WTC11 (cell line): Measurements from ENCODE around the gene TSC22D4.

Experiments used
- RELA ChIP-seq: sonication (generic); formaldehyde crosslinking; IDR thresholded peaks from 2 replicates; pipeline ENCODE4 v1.8.1; 2022; ENCODE audit warnings: missing genetic modification reagents, mild to moderate bottlenecking, borderline replicate concordance
- ZNF232 ChIP-seq: sonication (generic); formaldehyde crosslinking; IDR thresholded peaks from 2 replicates; pipeline ENCODE4 v1.8.0; 2022; ENCODE audit warnings: mild to moderate bottlenecking, missing genetic modification reagents
- TF ChIP-seq, protein P1 (sequence below): fragments of 200-600 bp; IDR thresholded peaks from 2 replicates; pipeline ENCODE4 v1.8.0; 2022; ENCODE audit warnings: antibody characterized with exemption
- TF ChIP-seq, protein P2 (sequence below): sonication (generic); formaldehyde crosslinking; conservative IDR thresholded peaks from 2 replicates; pipeline ENCODE4 v1.8.1; 2022; ENCODE audit warnings: mild to moderate bottlenecking, missing genetic modification reagents
- TF ChIP-seq, protein P3 (sequence below): sonication (generic); formaldehyde crosslinking; IDR thresholded peaks from 2 replicates; pipeline ENCODE4 v1.8.1; 2023; ENCODE audit warnings: mild to moderate bottlenecking, moderate library complexity, missing genetic modification reagents

GRCh38 chr7:100472854-100473499 is 6.0 kb downstream of the TSC22D4 start:
- TF ChIP-seq, protein P1, sequence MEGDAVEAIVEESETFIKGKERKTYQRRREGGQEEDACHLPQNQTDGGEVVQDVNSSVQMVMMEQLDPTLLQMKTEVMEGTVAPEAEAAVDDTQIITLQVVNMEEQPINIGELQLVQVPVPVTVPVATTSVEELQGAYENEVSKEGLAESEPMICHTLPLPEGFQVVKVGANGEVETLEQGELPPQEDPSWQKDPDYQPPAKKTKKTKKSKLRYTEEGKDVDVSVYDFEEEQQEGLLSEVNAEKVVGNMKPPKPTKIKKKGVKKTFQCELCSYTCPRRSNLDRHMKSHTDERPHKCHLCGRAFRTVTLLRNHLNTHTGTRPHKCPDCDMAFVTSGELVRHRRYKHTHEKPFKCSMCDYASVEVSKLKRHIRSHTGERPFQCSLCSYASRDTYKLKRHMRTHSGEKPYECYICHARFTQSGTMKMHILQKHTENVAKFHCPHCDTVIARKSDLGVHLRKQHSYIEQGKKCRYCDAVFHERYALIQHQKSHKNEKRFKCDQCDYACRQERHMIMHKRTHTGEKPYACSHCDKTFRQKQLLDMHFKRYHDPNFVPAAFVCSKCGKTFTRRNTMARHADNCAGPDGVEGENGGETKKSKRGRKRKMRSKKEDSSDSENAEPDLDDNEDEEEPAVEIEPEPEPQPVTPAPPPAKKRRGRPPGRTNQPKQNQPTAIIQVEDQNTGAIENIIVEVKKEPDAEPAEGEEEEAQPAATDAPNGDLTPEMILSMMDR, result no peak
- TF ChIP-seq, protein P2, sequence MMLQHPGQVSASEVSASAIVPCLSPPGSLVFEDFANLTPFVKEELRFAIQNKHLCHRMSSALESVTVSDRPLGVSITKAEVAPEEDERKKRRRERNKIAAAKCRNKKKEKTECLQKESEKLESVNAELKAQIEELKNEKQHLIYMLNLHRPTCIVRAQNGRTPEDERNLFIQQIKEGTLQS (CRISPR knock-in tag), result no peak
- TF ChIP-seq, protein P3, sequence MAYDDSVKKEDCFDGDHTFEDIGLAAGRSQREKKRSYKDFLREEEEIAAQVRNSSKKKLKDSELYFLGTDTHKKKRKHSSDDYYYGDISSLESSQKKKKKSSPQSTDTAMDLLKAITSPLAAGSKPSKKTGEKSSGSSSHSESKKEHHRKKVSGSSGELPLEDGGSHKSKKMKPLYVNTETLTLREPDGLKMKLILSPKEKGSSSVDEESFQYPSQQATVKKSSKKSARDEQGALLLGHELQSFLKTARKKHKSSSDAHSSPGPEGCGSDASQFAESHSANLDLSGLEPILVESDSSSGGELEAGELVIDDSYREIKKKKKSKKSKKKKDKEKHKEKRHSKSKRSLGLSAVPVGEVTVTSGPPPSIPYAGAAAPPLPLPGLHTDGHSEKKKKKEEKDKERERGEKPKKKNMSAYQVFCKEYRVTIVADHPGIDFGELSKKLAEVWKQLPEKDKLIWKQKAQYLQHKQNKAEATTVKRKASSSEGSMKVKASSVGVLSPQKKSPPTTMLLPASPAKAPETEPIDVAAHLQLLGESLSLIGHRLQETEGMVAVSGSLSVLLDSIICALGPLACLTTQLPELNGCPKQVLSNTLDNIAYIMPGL, result no peak
- TF ChIP-seq ZNF232 (CRISPR knock-in tag), result no peak
- no peak for TF ChIP-seq RELA (CRISPR knock-in tag)
